ENCODE measurements around the gene DNAJB12.
"Not testable (repeated sequence)": the region's sequence is repeated elsewhere in the genome, so short reads cannot be mapped to it uniquely, and the experiment has no call there.

The DNAJB12 gene

DNA sequence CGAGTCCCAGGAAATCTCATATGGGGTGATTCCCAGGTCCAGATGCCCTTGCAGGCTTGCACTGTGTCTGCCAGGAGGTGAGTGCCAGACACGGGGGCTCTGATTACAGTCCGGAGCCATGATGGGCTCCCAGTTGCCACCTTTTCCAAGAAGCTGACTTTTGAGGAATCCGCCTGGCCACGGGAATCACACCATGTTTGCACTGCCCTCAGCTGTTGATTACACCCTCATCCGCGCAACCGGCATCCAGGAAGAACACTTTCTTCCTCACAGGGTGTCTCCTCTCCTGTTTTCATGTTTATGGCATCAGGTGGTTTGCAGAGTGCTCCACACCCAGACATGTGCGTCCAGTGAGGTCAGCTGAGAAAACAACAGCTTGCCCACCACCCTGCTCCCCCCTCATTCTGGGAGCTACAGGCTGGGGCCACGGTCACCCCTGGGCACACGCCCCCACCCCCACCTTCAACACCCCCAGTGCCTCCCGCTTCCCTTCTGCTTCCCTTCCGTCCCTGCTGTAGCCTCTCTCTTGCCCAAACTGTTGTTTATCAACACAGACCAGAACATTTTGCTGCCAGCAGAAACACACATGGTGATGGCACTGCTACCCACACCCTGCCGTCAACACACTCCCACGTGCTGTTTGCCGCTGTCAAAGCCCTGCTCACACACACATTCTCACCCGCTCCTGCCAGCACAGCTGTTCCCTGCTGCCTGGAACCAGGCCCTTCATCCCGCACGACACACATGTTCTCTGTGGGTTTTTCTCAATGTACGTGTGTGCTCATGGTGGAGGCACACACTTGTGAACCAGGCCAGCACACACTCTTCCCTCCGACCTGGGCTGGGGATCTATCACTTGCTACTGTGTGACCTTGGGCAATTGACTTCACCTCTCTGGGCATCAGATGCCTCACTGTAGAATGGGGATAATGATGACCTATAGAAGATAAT, 45.2 kb downstream of the DNAJB12 start:
- DNase-seq (ENCODE audit: low read depth), result no peak
- no peak overlapping the region for H3K4me3 ChIP-seq (ENCODE audit: low read depth, low read length)
- TF ChIP-seq, protein P1, sequence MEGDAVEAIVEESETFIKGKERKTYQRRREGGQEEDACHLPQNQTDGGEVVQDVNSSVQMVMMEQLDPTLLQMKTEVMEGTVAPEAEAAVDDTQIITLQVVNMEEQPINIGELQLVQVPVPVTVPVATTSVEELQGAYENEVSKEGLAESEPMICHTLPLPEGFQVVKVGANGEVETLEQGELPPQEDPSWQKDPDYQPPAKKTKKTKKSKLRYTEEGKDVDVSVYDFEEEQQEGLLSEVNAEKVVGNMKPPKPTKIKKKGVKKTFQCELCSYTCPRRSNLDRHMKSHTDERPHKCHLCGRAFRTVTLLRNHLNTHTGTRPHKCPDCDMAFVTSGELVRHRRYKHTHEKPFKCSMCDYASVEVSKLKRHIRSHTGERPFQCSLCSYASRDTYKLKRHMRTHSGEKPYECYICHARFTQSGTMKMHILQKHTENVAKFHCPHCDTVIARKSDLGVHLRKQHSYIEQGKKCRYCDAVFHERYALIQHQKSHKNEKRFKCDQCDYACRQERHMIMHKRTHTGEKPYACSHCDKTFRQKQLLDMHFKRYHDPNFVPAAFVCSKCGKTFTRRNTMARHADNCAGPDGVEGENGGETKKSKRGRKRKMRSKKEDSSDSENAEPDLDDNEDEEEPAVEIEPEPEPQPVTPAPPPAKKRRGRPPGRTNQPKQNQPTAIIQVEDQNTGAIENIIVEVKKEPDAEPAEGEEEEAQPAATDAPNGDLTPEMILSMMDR (IDR thresholded peaks at IDR 0.05; ENCODE audit: low read depth, low read length, missing control alignments), result no peak

DNA sequence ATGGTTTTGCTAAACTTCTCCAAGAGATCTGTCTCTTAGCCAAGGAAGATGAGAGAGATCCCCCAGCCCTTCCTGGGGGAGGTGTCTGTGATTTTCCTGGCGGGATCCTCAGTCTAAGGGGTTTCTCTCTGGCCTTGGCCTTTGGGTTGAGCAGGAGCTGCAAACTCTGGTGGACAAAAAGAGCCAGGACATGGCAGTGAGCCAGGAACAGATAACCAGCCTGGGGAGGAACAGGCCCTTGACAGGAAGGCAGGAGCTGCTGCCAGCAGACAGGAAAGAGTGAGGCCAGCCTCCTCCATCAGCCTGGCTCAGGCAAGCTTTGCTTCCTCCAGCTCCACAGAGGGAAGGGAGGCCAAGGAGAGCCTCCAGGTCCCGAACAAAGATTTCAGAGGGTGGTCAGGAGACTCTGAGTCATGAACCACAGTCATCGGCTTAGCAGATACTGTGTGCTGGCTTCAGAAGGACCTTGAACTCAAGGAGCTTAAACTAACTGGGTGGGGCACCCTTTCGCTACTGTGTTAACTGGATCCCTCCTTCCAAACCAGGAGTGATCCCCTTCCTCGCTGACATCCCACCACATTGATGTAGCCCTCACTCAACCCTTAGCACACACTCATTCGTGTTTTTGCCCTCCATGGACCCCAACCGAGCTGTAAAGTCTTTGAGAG, 46.3 kb downstream of the DNAJB12 start:
- H3K4me3 ChIP-seq (ENCODE audit: low read depth, low read length), result no peak overlapping the region
- DNase-seq (ENCODE audit: low read depth), result no peak
- TF ChIP-seq, protein P1 (IDR thresholded peaks at IDR 0.05; ENCODE audit: low read depth, low read length, missing control alignments), result no peak

GRCh38 chr10:72307711-72308110, 47.0 kb downstream of the DNAJB12 start:
- not testable (repeated sequence) for H3K4me3 ChIP-seq (ENCODE audit: low read depth, low read length); DNase-seq (ENCODE audit: low read depth)

GRCh38 chr10:72306215-72306760, 48.4 kb downstream of the DNAJB12 start:
- no peak for DNase-seq (ENCODE audit: low read depth)
- no peak overlapping the region for H3K4me3 ChIP-seq (ENCODE audit: low read depth, low read length)
- TF ChIP-seq, protein P1 (IDR thresholded peaks at IDR 0.05; ENCODE audit: low read depth, low read length, missing control alignments), result no peak

DNA sequence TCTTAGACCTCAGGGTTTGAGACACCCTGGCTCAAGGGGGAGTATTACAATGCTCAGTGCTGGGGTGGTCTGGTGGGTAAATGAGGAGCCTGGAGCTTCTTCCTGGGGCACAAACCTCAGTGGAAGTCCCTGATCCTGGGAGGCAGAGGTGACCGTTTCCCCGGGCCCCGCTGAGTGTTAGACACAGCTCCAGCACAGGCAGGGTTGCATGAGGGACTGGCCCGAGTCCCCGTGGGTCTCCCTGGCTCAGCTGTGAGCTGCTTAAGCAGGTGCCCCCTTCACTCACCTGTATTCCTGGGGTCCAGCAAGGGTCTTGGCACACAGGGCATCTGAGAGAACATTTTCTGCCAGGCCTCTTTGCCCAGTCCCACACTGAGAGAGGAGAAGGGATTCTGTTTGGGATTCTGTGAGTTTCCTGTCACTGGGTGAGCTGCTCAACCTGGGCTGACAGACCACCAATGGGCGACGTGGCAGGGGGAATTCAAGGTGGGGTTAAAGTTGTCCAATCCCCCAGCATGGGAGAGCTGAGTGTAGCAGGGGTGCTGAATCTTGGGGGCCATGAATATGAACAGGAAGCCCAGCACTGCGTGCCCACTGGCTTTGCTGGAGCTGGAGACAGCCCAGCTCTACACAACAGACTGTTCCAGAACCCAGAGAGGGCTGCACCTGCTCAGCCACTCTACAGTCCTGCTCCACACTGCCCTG, 51.1 kb downstream of the DNAJB12 start:
- TF ChIP-seq, protein P1 (IDR thresholded peaks at IDR 0.05; ENCODE audit: low read depth, low read length, missing control alignments), result no peak
- DNase-seq (ENCODE audit: low read depth), result no peak
- no peak overlapping the region for H3K4me3 ChIP-seq (ENCODE audit: low read depth, low read length)

- no peak for DNase-seq (ENCODE audit: low read depth)
- TF ChIP-seq, protein P1 (IDR thresholded peaks at IDR 0.05; ENCODE audit: low read depth, low read length, missing control alignments), result no peak
- H3K4me3 ChIP-seq (ENCODE audit: low read depth, low read length), result no peak overlapping the region
Measured at GRCh38 chr10:72298592-72299519, 55.9 kb downstream of the DNAJB12 start.
